Activated CD8-positive, alpha-beta memory T cell treated with anti-CD3 and anti-CD28 coated beads for 36 hours (primary cell): Measurements from ENCODE around the gene DEPDC5. TPM values are rescaled to one million over a fixed set of nuclear protein-coding genes. Genes with fewer than 3 reads are reported as not detected.

ENCODE experiments used
- CTCF ChIA-PET: fragments of 350-600 bp; sonication (Branson Sonifier 250); formaldehyde crosslinking; loops from one replicate; lab custom pipeline; 2021; ENCODE audit warnings: antibody characterized with exemption; lab: Charles Lee
- POLR2A ChIA-PET: fragments of 350-600 bp; sonication (Branson Sonifier 250); formaldehyde crosslinking; loops from one replicate; lab custom pipeline; 2021; ENCODE audit warnings: antibody characterized with exemption; lab: Charles Lee
- total RNA-seq, 2 experiments: library from RNA; stranded (reverse); gene quantifications; one replicate each; pipeline ENCODE4 v1.2.3, GENCODE V29; 2021

DEPDC5 gene
- total RNA-seq, 2 experiments from 2014 or later, result 35.1 to 38.2 TPM

DNA sequence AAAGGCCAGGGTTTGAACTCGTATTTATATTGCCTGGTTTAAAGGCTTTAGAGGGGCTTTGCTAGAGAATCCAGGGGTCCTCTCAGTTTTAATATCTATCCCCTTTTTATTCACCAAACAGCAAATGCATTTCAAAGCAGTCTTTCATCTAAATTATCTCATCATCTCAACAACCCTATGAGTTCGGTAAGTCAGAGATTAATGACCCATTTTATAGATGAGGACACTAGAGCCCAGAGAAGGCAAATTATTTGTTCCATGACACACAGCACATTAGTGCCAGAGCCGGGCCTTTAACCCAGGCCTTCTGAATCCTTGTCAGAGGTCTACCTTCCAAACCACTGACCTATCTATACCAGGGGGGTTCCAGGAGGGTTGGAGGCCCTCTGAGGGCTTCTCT lies 173.7 kb downstream of the DEPDC5 start:
- POLR2A ChIA-PET, result no interaction called here
- CTCF ChIA-PET, result no interaction called here

DNA sequence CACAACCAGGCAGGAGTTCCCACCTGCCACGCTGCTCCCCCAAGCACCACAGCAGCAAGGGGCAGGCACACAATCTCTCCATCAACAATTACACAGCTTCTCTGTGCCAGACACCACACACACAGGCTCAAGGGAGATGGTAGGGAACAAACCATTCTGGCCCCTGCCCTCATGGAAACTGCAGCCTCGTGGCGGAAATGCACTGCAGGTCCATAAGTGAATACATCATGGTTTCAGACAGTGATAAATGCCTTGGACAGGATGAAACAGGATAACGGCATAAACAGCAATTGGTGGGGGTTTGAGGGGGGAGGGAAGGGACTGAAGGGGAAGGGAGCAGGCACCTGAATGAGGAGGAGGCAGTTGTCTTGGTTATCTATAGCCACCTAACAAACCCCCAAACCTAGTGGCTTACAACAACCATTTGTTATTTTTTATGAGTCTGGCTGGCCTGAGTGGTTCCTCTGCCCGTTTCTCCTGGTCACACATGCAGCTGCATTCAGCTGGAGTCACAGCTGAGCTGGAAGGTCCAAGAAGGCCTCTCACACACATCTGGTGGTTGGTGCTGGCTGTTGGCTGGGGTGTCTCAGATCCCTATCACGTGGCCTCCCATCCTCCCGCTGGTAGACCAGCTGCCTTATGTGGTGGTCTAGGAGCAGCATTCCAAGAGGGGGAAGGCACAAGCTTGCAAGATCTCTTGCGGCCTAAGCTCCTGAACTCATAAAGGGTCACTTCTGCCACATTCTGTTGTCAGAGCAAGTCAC lies 175.5 kb downstream of the DEPDC5 start:
- ChIA-PET POLR2A (interaction anchor here (1.1 kb wide), 1 partner anchor 28 kb away, joined by 3 read pairs; no protein-coding TSS in a partner anchor), CTCF (interaction anchor here (0.5 kb wide), 1 partner anchor 320 kb away, joined by 3 read pairs; no protein-coding TSS in a partner anchor)

DNA sequence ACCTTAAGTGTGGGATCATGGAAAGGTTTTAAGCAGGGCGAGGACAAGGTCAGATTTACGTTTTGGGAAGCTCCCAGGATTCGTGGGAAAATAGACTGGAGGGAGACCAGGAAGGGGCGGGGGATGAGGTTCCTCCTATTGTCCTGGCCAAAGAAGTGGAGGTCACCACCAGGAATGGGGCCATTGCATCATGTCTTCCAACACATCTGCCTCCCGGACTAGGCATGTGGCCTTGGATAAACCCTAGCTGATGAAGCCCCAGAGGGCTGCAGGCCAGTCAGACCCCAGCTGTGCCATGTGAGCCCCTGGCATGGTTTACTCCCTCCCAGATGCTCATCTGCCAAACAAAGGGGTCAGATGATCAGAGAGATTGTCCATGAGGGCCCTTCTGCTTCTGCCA lies 179.0 kb downstream of the DEPDC5 start:
- ChIA-PET CTCF (no interaction called here), POLR2A (no interaction called here)

DNA sequence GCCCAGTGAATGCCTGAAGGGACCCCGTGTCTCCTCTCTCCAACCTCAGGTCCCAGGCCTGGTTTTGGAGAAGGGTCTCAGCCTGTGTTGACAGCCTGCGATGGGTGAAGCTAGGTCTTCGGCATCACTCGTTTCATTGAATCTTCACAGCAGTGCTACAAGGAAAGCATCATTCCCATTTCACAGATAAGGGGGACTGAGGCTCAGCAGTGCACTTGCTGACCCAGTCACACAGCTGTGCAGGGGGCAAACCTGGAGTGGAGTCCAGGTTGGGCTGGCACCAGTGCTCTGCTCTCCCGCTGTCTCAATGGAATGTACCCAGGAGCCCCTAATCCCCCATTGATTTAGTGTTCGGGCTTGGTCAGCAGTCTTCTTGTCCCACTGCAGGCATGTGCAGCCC lies 179.6 kb downstream of the DEPDC5 start:
- CTCF ChIA-PET, result no interaction called here
- POLR2A ChIA-PET, result no interaction called here

DNA sequence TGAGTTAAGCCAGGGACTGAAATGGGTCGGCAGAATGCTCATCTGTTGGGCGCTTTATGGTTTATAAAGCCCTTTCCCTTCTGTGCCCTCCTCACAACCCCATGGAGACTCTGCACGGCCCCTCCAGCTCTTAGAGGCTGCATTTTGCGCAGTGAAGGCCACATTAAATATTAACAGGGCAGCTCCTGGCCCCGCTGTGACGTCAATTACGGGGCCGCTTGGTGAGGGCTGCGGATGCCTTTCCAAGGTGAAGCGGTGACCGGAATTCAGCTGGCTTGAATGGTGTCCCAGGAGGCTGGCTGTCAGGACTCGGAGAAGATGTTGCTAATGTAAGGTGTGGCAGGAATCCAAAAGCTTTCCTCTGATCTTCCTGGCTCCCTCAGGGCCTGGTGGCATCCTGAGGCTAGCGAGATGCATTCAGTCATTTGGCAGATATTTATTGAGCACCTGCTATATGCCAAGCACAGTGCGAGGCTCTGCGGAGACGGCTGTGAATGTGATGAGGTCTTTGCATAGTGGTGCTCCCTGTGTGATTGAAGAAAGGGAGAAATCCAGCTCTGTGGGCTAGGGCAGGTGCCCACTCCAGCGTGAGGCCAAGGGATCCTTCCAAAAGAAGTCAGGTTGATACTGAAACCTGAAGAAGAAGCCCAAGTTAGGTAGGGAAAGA lies 180.1 kb downstream of the DEPDC5 start:
- ChIA-PET CTCF (no interaction called here), POLR2A (no interaction called here)

DNA sequence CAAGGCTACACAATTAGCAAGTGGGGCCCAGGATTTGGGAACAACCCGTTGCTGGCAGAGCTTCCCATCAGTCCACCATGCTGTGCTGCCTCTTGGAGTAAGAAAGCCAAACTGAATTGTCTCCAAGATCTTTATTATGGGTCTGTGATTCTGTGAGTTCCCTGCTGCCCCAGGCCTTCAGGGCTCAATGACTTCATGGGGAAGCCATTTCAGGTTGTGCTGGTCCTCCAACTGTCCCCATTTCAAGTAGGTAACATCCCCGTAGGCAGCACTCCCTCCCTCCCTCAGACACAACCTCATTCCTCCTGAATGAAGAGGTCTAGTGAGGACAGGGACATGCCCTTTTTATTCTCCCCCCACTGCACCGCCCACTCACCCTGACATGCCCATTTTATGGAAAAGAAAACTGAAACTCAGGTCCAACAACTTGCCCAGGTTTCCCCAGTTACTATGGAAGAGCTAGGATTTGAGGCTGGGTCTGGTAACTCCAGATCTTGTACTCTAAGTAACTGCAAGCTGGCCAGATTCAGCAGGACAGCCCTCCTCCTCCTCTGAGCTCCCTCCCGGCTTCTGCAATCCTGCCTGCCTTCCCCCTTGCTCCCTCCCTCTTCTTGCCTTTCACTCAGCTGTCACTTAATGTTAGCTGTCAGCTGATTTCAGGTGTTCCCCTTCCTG lies 182.3 kb downstream of the DEPDC5 start:
- CTCF ChIA-PET, result no interaction called here
- POLR2A ChIA-PET, result no interaction called here

DNA sequence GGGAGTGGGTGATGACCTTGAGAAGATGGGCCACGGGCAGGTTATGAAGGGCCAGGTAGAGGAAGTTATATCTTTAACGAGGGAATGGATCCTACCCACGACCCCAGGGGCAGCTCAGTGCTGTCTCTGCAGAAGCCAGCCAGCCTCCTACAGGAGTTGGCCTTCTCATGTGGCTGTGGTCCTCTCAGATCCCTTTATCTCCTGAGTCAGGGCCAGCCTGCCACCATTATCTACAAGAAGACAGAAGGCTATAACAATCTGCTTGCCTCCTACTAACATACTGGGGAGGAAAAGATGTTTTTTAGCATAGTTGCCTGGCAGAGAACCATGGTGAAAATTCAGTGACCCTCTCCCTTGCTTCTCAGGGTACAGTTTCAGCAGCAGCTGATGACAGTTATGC lies 183.5 kb downstream of the DEPDC5 start:
- ChIA-PET POLR2A (no interaction called here), CTCF (no interaction called here)

DNA sequence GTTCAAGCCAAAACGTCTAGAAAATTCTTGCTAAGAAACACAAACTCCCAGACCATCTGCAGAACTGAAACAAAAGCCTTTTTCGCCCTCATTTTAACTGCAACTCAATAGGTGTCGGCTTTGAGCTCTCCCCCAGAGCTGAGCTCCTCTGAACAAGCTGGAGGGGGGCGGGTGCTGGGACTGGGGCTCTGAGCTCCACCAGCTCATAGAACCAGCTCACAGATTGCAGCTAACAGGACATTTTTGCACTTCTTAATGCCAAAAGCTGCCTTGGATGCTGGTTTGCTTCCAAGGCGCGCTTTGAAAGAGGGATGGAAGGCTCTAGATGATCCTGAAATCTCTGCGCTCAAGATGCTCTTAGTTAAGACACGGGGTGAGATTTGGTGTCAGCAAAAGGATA lies 184.5 kb downstream of the DEPDC5 start:
- CTCF ChIA-PET, result interaction anchor here (0.7 kb wide), 1 partner anchor 157 kb away, joined by 3 read pairs; no protein-coding TSS in a partner anchor
- POLR2A ChIA-PET, result no interaction called here

DNA sequence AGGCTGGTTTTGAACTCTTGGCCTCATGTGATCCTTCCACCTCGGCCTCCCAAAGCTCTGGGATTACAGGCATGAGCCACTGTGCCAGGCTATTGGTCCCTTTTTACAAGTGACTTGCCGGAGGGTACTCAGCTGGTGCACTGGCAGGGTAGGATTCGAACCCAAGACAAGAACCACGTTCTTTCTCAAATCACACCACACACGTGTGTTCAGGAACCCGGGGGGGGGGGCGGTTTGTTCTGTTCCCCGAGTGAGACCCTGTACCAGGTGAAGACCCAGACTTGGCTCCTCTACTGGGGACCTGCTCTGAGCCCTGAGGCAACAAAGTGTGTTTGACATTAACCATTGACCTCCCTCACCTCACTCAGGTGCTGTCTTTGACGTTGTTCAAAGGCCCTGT lies 186.7 kb downstream of the DEPDC5 start:
- CTCF ChIA-PET, result no interaction called here
- POLR2A ChIA-PET, result no interaction called here

DNA sequence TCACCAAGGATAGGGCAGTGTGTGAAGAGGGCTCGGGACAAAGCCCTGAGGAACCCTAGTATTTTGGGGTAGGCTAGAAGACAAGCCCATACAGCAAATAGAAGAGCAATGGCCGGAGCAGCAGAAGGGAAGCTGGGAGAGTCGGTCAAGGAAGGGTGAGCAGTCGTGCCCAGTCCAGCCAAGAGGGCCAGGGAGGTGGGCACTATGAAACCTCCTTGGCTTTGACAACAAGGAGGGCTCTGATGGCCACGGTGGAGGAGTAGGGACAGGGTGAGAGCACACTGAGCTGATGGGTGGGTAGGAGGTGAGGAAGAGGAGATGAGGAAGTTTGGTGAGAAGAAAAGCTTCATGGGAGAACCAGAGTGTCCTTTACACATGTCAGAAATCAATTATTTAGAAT lies 188.3 kb downstream of the DEPDC5 start:
- ChIA-PET CTCF (no interaction called here), POLR2A (interaction anchor here (0.6 kb wide), 1 partner anchor 200 kb away, joined by 3 read pairs; no protein-coding TSS in a partner anchor)

DNA sequence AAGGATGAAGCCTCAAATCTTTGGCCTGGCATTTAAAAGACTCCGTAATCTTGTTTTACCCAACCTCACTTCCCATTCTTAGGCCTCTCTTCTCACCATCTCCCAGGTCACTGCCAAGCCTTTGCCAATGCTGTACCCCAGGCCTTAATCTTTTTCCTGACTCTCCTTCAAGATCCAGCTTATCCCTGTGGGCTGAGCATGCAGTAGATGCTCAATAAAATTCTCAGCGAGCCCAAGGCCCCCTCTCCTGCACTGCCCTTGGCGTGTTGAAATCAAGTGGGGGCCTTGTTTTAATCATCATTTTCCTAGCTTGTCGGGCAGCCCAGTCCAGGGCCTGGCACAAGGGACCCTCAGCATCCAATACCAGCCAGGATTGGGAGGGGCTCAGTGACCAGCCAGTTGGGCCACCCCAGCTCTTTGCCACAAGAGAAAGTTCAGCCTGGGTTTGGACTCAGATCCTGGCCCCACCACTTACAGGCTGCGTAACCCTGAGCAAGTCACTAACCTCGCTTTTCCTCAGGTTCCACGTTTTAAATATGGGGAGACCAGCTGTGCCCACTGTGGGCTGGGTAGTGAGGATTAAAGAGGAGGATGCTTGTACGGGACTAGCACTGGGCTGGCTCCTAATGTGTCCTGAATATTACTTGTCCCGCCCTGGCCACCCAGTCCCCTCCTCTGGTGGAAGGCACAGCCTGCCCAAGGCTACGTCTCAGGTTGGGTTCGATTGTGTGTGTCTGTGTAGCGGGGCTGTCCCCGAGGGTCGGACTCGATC lies 189.6 kb downstream of the DEPDC5 start:
- POLR2A ChIA-PET, result no interaction called here
- CTCF ChIA-PET, result no interaction called here

DNA sequence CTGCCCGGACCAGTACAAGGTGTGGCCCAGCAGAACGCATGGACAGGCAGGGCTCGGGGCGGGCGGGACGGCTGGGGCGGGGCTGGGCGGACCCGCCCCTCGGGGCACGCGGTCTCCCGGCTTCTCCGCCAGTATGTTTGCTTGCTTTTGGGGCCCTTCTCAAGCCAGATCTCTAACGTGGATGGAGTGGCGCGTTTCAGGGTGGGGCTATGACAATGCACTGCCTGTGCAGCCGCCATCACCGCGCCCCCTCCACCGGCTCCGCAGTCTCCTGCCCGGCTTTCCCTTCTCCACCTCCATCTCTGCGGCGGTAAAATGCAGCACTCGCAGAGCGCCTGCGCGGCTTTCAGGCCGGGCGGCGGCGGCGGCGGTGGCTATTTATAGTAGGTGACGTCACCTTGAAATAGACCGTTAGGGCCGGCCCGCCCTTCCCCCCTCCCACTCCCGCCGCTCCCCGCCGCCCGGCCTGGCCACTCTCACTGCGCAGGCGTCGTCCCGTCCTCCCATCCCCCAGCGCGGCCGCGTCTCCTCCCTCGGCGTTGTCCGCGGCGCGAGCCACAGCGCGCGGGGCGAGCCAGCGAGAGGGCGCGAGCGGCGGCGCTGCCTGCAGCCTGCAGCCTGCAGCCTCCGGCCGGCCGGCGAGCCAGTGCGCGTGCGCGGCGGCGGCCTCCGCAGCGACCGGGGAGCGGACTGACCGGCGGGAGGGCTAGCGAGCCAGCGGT lies 190.3 kb downstream of the DEPDC5 start, which contains the start of gene YWHAH:
Gene YWHAH, plus strand, starts transcription at position 558 of the 722 bp plus-strand sequence. CDS start 199 bp downstream, outside the sequence.
- POLR2A ChIA-PET, result no interaction called here
- CTCF ChIA-PET, result interaction anchor here (2.8 kb wide), 1 partner anchor 26 kb away, joined by 10 read pairs; no protein-coding TSS in a partner anchor

DNA sequence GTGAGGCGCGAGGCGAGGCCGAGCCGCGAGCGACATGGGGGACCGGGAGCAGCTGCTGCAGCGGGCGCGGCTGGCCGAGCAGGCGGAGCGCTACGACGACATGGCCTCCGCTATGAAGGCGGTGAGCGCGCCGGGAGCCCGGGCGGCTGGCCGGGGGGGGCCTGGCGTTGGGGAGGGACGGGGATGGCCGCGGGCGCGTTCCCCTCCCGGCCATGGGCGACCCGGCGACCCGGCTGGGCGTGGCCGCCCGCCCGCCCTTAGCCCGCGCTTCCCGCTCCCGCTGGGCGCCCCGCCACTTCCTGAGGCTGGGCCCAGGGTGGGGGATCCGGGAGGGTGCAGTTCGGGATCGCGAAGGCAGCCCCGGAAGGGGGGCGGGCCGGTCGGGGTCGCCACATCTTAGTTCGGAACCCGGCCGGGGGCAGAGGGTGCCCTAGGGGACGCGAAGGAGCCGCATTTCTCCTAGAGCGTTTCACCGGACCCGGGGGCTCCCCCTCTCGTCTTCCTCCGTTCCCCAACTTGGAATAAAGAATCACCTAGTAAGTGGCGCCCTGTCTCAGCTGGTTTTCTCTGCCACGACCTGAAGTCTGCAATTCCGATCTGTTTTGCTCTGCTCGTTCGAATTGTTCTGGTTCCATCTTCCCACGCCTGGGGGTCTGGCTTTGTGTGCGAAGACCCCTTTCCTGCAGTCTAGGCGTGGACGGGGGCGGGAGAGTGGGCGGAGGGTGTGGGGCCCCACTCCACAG lies 191.1 kb downstream of the DEPDC5 start:
- ChIA-PET CTCF (interaction anchor here (1.3 to 2.8 kb wide), 3 partner anchors 18 to 279 kb away, joined by 3 to 10 read pairs (median 7); no protein-coding TSS in a partner anchor), POLR2A (interaction anchor here (0.6 kb wide), 1 partner anchor 134 kb away, joined by 4 read pairs; no protein-coding TSS in a partner anchor)

DNA sequence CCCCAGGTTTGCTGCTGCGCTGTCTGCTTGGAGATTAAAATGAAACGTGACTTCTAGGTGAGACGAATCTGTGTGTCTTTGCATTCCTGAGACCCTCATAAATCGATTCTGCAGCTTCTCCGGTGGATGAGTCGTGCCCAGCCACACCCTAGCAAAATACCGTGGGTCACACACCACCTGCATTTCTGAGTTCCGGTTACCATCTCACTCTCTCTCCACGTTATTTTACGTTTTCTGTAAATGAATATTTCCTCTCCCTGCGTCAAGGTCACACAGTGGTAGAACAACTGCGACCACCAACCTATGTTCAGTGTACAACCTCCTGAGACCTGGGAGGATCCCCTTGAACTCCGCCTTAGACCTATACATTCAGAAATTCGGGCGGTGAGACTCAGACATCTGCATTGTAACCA lies 191.6 kb downstream of the DEPDC5 start:
- POLR2A ChIA-PET, result interaction anchor here (0.6 kb wide), 1 partner anchor 134 kb away, joined by 4 read pairs; no protein-coding TSS in a partner anchor
- CTCF ChIA-PET, result interaction anchor here (0.6 to 2.8 kb wide), 4 partner anchors 17 to 282 kb away, joined by 3 to 10 read pairs (median 5); no protein-coding TSS in a partner anchor

DNA sequence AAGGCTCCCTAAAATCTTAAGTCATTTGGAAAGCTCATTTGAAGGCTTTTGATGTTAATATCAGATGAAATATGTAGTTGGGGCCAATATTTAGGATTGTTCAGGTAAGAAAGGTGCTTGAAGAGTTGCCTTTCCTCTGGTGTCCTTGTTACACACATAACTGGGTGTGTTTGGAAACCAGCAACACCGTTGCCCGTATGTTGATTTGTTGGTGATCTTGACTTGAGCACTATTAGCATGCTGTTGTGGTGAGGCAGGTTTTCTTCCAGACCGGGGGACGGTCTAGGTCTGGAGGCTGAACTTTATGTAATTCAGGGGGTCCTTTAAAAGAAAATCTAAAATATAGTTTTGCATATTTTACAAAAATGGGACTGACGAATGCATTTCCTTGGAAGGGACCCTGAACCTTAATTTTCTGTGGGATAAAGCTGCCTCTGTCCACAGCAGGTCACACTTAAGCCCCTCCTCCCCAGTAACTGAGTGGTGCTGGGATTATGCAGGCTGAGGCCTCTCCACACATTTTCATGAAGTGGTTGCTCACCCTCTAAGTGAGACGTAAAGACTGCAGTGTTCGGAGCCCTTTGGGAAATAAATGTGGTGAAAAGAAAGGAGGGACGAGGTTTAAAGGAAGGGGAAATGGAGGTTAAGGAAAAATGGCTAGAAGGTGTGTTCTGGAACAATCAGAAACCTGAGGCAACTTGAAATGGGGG lies 192.3 kb downstream of the DEPDC5 start:
- ChIA-PET POLR2A (no interaction called here), CTCF (interaction anchor here (0.6 to 2.8 kb wide), 4 partner anchors 16 to 283 kb away, joined by 3 to 10 read pairs (median 5); no protein-coding TSS in a partner anchor)

DNA sequence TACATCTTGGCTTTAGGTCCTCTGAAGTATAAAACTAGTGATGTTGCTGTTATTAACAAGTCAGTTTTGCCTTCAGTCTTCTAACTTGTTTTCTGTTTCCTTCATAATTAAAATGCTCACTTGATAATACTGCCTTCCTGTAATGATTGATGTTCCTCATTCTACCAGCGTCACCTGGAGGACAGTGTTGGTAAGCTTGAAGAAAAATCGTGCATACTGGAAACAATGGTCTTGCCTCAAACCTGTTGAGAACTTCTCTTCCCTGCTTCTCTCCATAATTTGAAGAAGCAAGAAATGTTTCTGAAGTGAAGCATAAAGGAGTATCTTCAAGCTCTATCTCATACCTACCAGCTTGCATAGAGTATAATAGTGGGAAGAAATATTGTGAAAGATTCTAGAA lies 193.5 kb downstream of the DEPDC5 start:
- ChIA-PET CTCF (interaction anchor here (1.0 to 1.4 kb wide), 2 partner anchors 117 to 281 kb away, joined by 3 to 4 read pairs; no protein-coding TSS in a partner anchor), POLR2A (no interaction called here)

DNA sequence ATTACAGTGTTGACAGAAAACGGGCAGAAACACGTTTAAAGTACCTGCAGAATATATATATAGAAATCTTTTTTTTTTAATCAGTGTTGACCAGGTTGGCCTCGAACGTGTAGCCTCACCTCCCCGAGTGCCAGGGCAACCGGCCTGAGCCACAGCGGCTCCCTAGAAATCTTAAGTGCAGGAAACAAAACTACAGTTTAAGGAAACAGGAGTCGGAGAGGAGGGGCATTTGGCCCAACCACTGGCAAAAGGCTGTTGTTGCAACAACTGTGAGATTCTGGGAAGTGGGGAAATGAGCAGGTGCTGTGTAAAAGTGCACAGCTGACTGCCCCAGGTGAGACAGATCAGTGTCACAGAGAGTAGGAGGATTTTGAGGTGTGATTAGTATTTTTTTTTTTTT lies 194.2 kb downstream of the DEPDC5 start:
- ChIA-PET POLR2A (no interaction called here), CTCF (interaction anchor here (1.0 to 3.7 kb wide), 5 partner anchors 10 to 282 kb away, joined by 3 to 22 read pairs (median 4); no protein-coding TSS in a partner anchor)
